Keratinocyte (primary cell): ENCODE data around the gene OBSCN. TPM values are rescaled to one million over a fixed set of nuclear protein-coding genes. Genes with fewer than 3 reads are reported as not detected.

Experiments used
- DNase-seq: peaks from one replicate; pipeline ENCODE4 v3.0.0-alpha.2; 2011; ENCODE audit warnings: low read depth, missing footprints, low spot score
- FAIRE-seq: peaks from 2 replicates; lab custom pipeline; 2011; peaks lifted over from hg19 to GRCh38; lab: Jason Lieb, UNC
- H2AFZ ChIP-seq: 2 replicates; pipeline ENCODE4 v1.6.0; 2012; ENCODE audit warnings: low read length, control low read depth, inconsistent platforms; ENCODE audit not compliant: control insufficient read depth
- H3K27ac ChIP-seq: 2 replicates; pipeline ENCODE4 v1.5.1; 2011; ENCODE audit warnings: low read length; ENCODE audit not compliant: control insufficient read depth, insufficient read depth
- H3K27me3 ChIP-seq: 3 replicates; pipeline ENCODE4 v1.6.0; 2011; ENCODE audit warnings: low read length; ENCODE audit not compliant: control insufficient read depth, insufficient read depth; ENCODE audit errors: extremely low read depth
- H3K36me3 ChIP-seq, 2 experiments: 2 replicates in 1 of 2; 3 replicates in 1 of 2; pipeline ENCODE4 v1.5.1; 2011; ENCODE audit warnings: low read length in 2 of 2, mild to moderate bottlenecking in 1 of 2; ENCODE audit not compliant: control insufficient read depth in 2 of 2, insufficient read depth in 2 of 2; ENCODE audit errors: extremely low read depth in 1 of 2
- H3K4me1 ChIP-seq: 3 replicates; pipeline ENCODE4 v1.5.1; 2011; ENCODE audit warnings: low read length; ENCODE audit not compliant: control insufficient read depth, insufficient read depth; ENCODE audit errors: extremely low read depth
- H3K4me2 ChIP-seq: 3 replicates; pipeline ENCODE4 v1.6.0; 2011; ENCODE audit warnings: low read depth, low read length; ENCODE audit not compliant: control insufficient read depth, insufficient read depth; ENCODE audit errors: extremely low read depth
- H3K4me3 ChIP-seq, 3 experiments: fragments of 200-600 bp in 1 of 3; sonication (generic) in 1 of 3; 2 replicates in 2 of 3; 3 replicates in 1 of 3; pipeline ENCODE4 v1.5.1; 2011 to 2016; ENCODE audit warnings: low read length in 3 of 3, mild to moderate bottlenecking in 3 of 3, control low read depth in 2 of 3, inconsistent platforms in 1 of 3, low read depth in 1 of 3, mixed read lengths in 1 of 3, mixed run types in 1 of 3, moderate library complexity in 1 of 3; ENCODE audit not compliant: control insufficient read depth in 2 of 3, insufficient read depth in 2 of 3; ENCODE audit errors: extremely low read depth in 1 of 3
- H3K79me2 ChIP-seq: 2 replicates; pipeline ENCODE4 v1.6.0; 2012; ENCODE audit warnings: low read length; ENCODE audit not compliant: control insufficient read depth, insufficient read depth
- H3K9ac ChIP-seq: 3 replicates; pipeline ENCODE4 v1.6.0; 2011; ENCODE audit warnings: low read length; ENCODE audit not compliant: control insufficient read depth, insufficient read depth; ENCODE audit errors: extremely low read depth
- H3K9me1 ChIP-seq: 3 replicates; pipeline ENCODE4 v1.6.0; 2011; ENCODE audit warnings: low read length; ENCODE audit not compliant: control insufficient read depth, insufficient read depth; ENCODE audit errors: extremely low read depth
- H3K9me3 ChIP-seq: 2 replicates; pipeline ENCODE4 v1.5.1; 2012; ENCODE audit warnings: low read depth, low read length; ENCODE audit not compliant: control insufficient read depth
- H4K20me1 ChIP-seq: 3 replicates; pipeline ENCODE4 v1.6.0; 2011; ENCODE audit warnings: low read length; ENCODE audit not compliant: control insufficient read depth, insufficient read depth; ENCODE audit errors: extremely low read depth
- EZH2 ChIP-seq: IDR thresholded peaks from one replicate; pipeline ENCODE4 v1.6.1; 2012; ENCODE audit warnings: inconsistent platforms, mild to moderate bottlenecking, low read length, moderate library complexity
- dilution Hi-C: fragments of 300-500 bp; cut with MboI; formaldehyde crosslinking; loops from one replicate; pipeline ENCODE4 v1.7.0; 2020; ENCODE audit warnings: low sequenced_read_pairs; ENCODE audit not compliant: extremely low pct_ligation_motif_present
- polyA plus RNA-seq, 5 experiments: library from polyadenylated mRNA; depleted of rRNA in 3 of 5; stranded (reverse) in 3 of 5; stranded (forward) in 1 of 5; unstranded in 1 of 5; fragments of >200 nt; gene quantifications; 1 replicate in 1 of 5; 2 replicates in 3 of 5; 3 replicates in 1 of 5; pipeline versions ENCODE4 v1.2.1 to v1.2.3, GENCODE V29; 2011 to 2012; ENCODE audit warnings: missing spikeins in 2 of 5, low read depth in 1 of 5, low replicate concordance in 1 of 5
- TF ChIP-seq, protein P1 (sequence below), 3 experiments: IDR thresholded peaks in 1 of 3; conservative IDR thresholded peaks in 1 of 3; optimal IDR thresholded peaks in 1 of 3; 2 replicates in 2 of 3; 3 replicates in 1 of 3; pipeline versions ENCODE3 to v1.5.1; 2011; ENCODE audit warnings: low read length in 3 of 3, mild to moderate bottlenecking in 3 of 3, moderate library complexity in 2 of 3, control low read depth in 1 of 3, inconsistent platforms in 1 of 3; ENCODE audit not compliant: insufficient read depth in 2 of 3; ENCODE audit errors: extremely low read depth in 1 of 3

Gene OBSCN
- polyA plus RNA-seq, 1 donor (not counting 4 experiments of a cell fraction or from before 2014, with no cell fraction given), result 1.8 TPM

- peaks cover 67% of the 10 kb centered on the region for H3K79me2 ChIP-seq
- H2AFZ ChIP-seq, result no peak overlapping the region
- no peak overlapping the region for H3K27ac ChIP-seq
- no peak for DNase-seq
- H3K9me1 ChIP-seq, result peaks cover 4% of the 10 kb centered on the region
- dilution Hi-C loops, result no loop called here
- H3K9ac ChIP-seq, result no peak overlapping the region
- no peaks in the 10 kb centered on the region for H3K9me3 ChIP-seq
- H3K36me3 ChIP-seq, result peaks cover 38 to 51% of the 10 kb centered on the region in 2 experiments
- H3K4me1 ChIP-seq, result peaks cover 30% of the 10 kb centered on the region
- H3K4me3 ChIP-seq, result no peak overlapping the region
- H4K20me1 ChIP-seq, result peaks cover 39% of the 10 kb centered on the region
- no peak overlapping the region for H3K4me2 ChIP-seq
- TF ChIP-seq, protein P1, sequence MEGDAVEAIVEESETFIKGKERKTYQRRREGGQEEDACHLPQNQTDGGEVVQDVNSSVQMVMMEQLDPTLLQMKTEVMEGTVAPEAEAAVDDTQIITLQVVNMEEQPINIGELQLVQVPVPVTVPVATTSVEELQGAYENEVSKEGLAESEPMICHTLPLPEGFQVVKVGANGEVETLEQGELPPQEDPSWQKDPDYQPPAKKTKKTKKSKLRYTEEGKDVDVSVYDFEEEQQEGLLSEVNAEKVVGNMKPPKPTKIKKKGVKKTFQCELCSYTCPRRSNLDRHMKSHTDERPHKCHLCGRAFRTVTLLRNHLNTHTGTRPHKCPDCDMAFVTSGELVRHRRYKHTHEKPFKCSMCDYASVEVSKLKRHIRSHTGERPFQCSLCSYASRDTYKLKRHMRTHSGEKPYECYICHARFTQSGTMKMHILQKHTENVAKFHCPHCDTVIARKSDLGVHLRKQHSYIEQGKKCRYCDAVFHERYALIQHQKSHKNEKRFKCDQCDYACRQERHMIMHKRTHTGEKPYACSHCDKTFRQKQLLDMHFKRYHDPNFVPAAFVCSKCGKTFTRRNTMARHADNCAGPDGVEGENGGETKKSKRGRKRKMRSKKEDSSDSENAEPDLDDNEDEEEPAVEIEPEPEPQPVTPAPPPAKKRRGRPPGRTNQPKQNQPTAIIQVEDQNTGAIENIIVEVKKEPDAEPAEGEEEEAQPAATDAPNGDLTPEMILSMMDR (optimal IDR thresholded peaks at IDR 0.05 in 1 of 3, IDR thresholded peaks at IDR 0.05 in 1 of 3, conservative IDR thresholded peaks at IDR 0.05 in 1 of 3; ENCODE audit: extremely low read depth in 1 of 3, insufficient read depth in 2 of 3, low read length in 3 of 3), result no peak
- no peak for TF ChIP-seq EZH2
- FAIRE-seq, result no peak
- no peaks in the 10 kb centered on the region for H3K27me3 ChIP-seq
Measured at GRCh38 chr1:228400692-228401454, 193.0 kb downstream of the OBSCN start.

DNA sequence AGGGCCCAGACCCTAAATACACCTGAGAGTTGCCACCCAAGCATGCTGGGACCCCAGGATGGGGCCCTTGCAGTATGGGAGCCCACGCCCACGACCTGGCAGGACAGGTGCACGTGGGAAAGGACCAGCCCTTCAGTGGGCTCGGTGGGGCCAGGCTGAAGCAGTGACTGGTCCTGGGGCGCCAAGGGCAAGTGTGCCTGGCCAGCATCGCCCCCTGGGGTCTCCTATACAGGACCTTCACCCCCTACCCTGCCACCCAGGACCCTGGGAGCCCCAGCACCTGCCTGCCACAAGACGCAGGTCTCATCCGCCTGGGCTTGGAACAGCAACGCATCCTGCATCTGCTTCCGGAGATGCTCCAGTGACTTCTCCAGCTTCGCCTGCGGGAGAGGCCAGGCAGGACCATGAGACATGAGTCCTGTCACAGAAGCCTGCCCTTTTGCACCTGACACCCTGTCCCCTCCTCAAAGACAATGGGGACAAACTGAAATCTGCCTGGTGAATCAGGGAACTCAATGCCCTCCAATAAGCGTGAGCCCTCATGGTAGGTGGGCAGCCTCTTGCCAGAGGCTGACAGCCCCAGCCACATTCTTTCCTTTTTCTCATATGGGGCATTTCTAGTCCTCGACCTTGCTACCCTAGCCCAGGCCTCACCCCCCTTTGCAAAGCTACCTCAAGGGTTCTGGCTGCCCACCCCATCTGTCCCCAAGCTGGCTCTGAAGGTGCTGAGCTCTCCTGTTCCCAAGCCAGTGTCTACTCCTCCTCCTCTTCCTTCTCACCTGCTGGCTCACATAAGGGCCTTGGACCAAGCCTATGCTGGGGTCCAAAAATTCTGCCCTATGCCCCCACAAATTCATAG lies 194.2 kb downstream of the OBSCN start:
- TF ChIP-seq, protein P1 (optimal IDR thresholded peaks at IDR 0.05 in 1 of 3, IDR thresholded peaks at IDR 0.05 in 1 of 3, conservative IDR thresholded peaks at IDR 0.05 in 1 of 3; ENCODE audit: extremely low read depth in 1 of 3, insufficient read depth in 2 of 3, low read length in 3 of 3), result no peak
- TF ChIP-seq EZH2, result no peak
- H3K9me1 ChIP-seq, result peaks cover 4% of the 10 kb centered on the region
- dilution Hi-C loops, result no loop called here
- peaks cover 30% of the 10 kb centered on the region for H3K4me1 ChIP-seq
- FAIRE-seq (no peak), DNase-seq (no peak)
- H3K4me2 ChIP-seq, result no peak overlapping the region
- H3K36me3 ChIP-seq, result peaks cover 32 to 44% of the 10 kb centered on the region in 2 experiments
- H3K9ac ChIP-seq, result no peak overlapping the region
- no peaks in the 10 kb centered on the region for H3K9me3 ChIP-seq
- H3K79me2 ChIP-seq, result peaks cover 73% of the 10 kb centered on the region
- peak overlapping the region; percentile 43 for H3K27ac ChIP-seq
- H3K27me3 ChIP-seq, result no peaks in the 10 kb centered on the region
- peaks cover 39% of the 10 kb centered on the region for H4K20me1 ChIP-seq
- no peak overlapping the region for H2AFZ ChIP-seq
- H3K4me3 ChIP-seq, result no peak overlapping the region
